Sigmoid colon (tissue), 7 donors: ENCODE data around the gene PPP1R18. TPM values are rescaled to one million over a fixed set of nuclear protein-coding genes. Genes with fewer than 3 reads are reported as not detected.

Source experiments
- DNase-seq: peaks from one replicate; pipeline ENCODE4 v3.0.0-alpha.2; 2019
- H3K27ac ChIP-seq, 4 donors: fragments of 200-600 bp; sonication (generic); one replicate each; pipeline ENCODE4 v1.5.1; 2016 to 2019; ENCODE audit warnings: mild to moderate bottlenecking in 1 of 4
- H3K27me3 ChIP-seq, 3 donors: fragments of 200-600 bp; sonication (generic); one replicate each; pipeline ENCODE4 v1.5.1; 2019; ENCODE audit warnings: mild to moderate bottlenecking in 1 of 3
- H3K36me3 ChIP-seq, 4 donors: fragments of 200-600 bp; sonication (generic); one replicate each; pipeline ENCODE4 v1.5.1; 2016 to 2019
- H3K4me1 ChIP-seq, 4 donors: fragments of 200-600 bp; sonication (generic); one replicate each; pipeline ENCODE4 v1.5.1; 2017 to 2019
- H3K4me3 ChIP-seq, 4 donors: fragments of 200-600 bp; sonication (generic); one replicate each; pipeline ENCODE4 v1.5.1; 2017 to 2019; ENCODE audit warnings: mild to moderate bottlenecking in 2 of 4, moderate library complexity in 1 of 4
- H3K9me3 ChIP-seq, 4 donors: fragments of 200-600 bp in 3 of 4; sonication (generic) in 3 of 4; one replicate each; pipeline versions ENCODE4 v1.5.1 to v1.6.1; 2013 to 2019
- EP300 ChIP-seq, 4 donors: sonication (generic); formaldehyde crosslinking; IDR thresholded peaks; one replicate each; pipeline ENCODE4 v1.6.1; 2017; ENCODE audit warnings: antibody characterized with exemption in 4 of 4
- POLR2A ChIP-seq, 2 donors: fragments of 450-650 bp; IDR thresholded peaks; one replicate each; pipeline ENCODE4 v1.6.1; 2016; ENCODE audit warnings: antibody characterized with exemption in 2 of 2, mild to moderate bottlenecking in 2 of 2, moderate library complexity in 2 of 2
- POLR2AphosphoS5 ChIP-seq, 4 donors: sonication (generic); formaldehyde crosslinking; IDR thresholded peaks; one replicate each; pipeline ENCODE4 v1.6.1; 2017; ENCODE audit warnings: antibody characterized with exemption in 4 of 4
- WGBS, 2 donors: extraction: QIAGEN DNeasy Blood & Tissue Kit; methylation state at CpG; one replicate each; pipeline ENCODE4 v1.1.7; 2013; 5-methylcytosine and 5-hydroxymethylcytosine counted together
- intact Hi-C: fragments of 100-400 bp; cut with DNase I; formaldehyde crosslinking; loops from one replicate; pipeline ENCODE4 v1.15.1; 2023
- polyA plus RNA-seq, 3 donors: library from polyadenylated mRNA; stranded (reverse); fragments of 200-250 nt; gene quantifications; one replicate each; pipeline ENCODE4 v1.2.3, GENCODE V29; 2013
- total RNA-seq, 4 donors: library from RNA; depleted of rRNA; stranded (reverse); fragments of >200 nt; gene quantifications; one replicate each; pipeline ENCODE4 v1.1.0, GENCODE V29; 2016
- TF ChIP-seq, protein P1 (sequence below), 4 experiments: fragments of 450-650 bp in 3 of 4; fragments of 200-600 bp in 1 of 4; IDR thresholded peaks; one replicate each; pipeline ENCODE4 v1.5.1; 2016 to 2019; ENCODE audit warnings: antibody characterized with exemption in 4 of 4, mild to moderate bottlenecking in 3 of 4, moderate library complexity in 2 of 4
- donor health status: healthy with polysubstance abuse.
- donor health status: Bipolar disorder and iron deficiency.
- donor health status: healthy.

The PPP1R18 gene
- total and polyA plus RNA-seq, 7 donors = 15.0 to 69.8 (median 33.2) TPM

GRCh38 chr6:30681766-30682142 lies 4.7 kb downstream of the PPP1R18 start:
- peaks cover 0 to 79% (median 72%) of the 10 kb centered on the region in 4 donors for H3K4me1 ChIP-seq
- TF ChIP-seq POLR2AphosphoS5 (IDR thresholded peaks at IDR 0.05) (no peak), EP300 (IDR thresholded peaks at IDR 0.05) (no peak), POLR2A (IDR thresholded peaks at IDR 0.05) (no peak)
- TF ChIP-seq, protein P1, sequence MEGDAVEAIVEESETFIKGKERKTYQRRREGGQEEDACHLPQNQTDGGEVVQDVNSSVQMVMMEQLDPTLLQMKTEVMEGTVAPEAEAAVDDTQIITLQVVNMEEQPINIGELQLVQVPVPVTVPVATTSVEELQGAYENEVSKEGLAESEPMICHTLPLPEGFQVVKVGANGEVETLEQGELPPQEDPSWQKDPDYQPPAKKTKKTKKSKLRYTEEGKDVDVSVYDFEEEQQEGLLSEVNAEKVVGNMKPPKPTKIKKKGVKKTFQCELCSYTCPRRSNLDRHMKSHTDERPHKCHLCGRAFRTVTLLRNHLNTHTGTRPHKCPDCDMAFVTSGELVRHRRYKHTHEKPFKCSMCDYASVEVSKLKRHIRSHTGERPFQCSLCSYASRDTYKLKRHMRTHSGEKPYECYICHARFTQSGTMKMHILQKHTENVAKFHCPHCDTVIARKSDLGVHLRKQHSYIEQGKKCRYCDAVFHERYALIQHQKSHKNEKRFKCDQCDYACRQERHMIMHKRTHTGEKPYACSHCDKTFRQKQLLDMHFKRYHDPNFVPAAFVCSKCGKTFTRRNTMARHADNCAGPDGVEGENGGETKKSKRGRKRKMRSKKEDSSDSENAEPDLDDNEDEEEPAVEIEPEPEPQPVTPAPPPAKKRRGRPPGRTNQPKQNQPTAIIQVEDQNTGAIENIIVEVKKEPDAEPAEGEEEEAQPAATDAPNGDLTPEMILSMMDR (IDR thresholded peaks at IDR 0.05) = no peak

GRCh38 chr6:30679765-30680535 lies 6.5 kb downstream of the PPP1R18 start:
- 66 to 74% methylated on average over 7 of the region's 7 CpGs for whole genome bisulfite sequencing, 2 donors
- H3K4me3 ChIP-seq = peak overlapping the region in 2 of 4 donors; percentile 63 to 79

More at GRCh38 chr6:30681766-30682142, 4.7 kb downstream of the PPP1R18 start:
- WGBS, 2 donors = 27 to 74% methylated on average over 4 of the region's 4 CpGs
- Histone ChIP-seq H3K9me3 (no peaks in the 10 kb centered on the region), H3K36me3 (peaks cover 7 to 32% (median 19%) of the 10 kb centered on the region in 4 donors), H3K27ac (peak overlapping the region; percentile 94 to 99 (median 98)), H3K27me3 (no peaks in the 10 kb centered on the region), H3K4me3 (peak overlapping the region; percentile 7 to 87 (median 71))
- intact Hi-C loops = loop anchor here (2.0 to 5.0 kb wide), 2 partner anchors 101 to 146 kb away; no protein-coding TSS in a partner anchor
- no peak for DNase-seq

GRCh38 chr6:30678964-30679726 lies 7.3 kb downstream of the PPP1R18 start:
- intact Hi-C loops = loop anchor here (1.0 to 2.0 kb wide), 2 partner anchors 43 to 198 kb away; no protein-coding TSS in a partner anchor
- no peaks in the 10 kb centered on the region for H3K9me3 ChIP-seq
- peaks cover 15 to 42% (median 28%) of the 10 kb centered on the region in 4 donors for H3K36me3 ChIP-seq
- H3K4me3 ChIP-seq = peak overlapping the region in 2 of 4 donors; percentile 63 to 79
- H3K27me3 ChIP-seq = no peaks in the 10 kb centered on the region
- peak; percentile 94 for DNase-seq
- 9% methylated on average over 31 of the region's 31 CpGs for WGBS, 2 donors
- H3K27ac ChIP-seq = peak overlapping the region; percentile 94 to 99 (median 98)
- peak in 2 of 4 donors; percentile 30 to 40 for TF ChIP-seq POLR2AphosphoS5 (IDR thresholded peaks at IDR 0.05)
- TF ChIP-seq, protein P1 (IDR thresholded peaks at IDR 0.05) = peak; percentile 92 to 98 (median 97)
- no peak for TF ChIP-seq EP300 (IDR thresholded peaks at IDR 0.05)
- H3K4me1 ChIP-seq = peaks cover 0 to 58% (median 53%) of the 10 kb centered on the region in 4 donors

More at GRCh38 chr6:30679765-30680535, 6.5 kb downstream of the PPP1R18 start:
- TF ChIP-seq POLR2A (IDR thresholded peaks at IDR 0.05) (no peak), POLR2AphosphoS5 (IDR thresholded peaks at IDR 0.05) (no peak), EP300 (IDR thresholded peaks at IDR 0.05) (no peak)
- TF ChIP-seq, protein P1 (IDR thresholded peaks at IDR 0.05) = no peak
- peaks cover 15 to 42% (median 28%) of the 10 kb centered on the region in 4 donors for H3K36me3 ChIP-seq
- intact Hi-C loops = loop anchor here (1.0 to 5.0 kb wide), 3 partner anchors 42 to 197 kb away; no protein-coding TSS in a partner anchor
- no peaks in the 10 kb centered on the region for H3K9me3 ChIP-seq
- H3K4me1 ChIP-seq = peaks cover 0 to 66% (median 61%) of the 10 kb centered on the region in 4 donors
- DNase-seq = no peak
- H3K27me3 ChIP-seq = no peaks in the 10 kb centered on the region
- H3K27ac ChIP-seq = peak overlapping the region; percentile 94 to 99 (median 98)

GRCh38 chr6:30676660-30677285 lies 9.7 kb downstream of the PPP1R18 start:
- Histone ChIP-seq H3K27ac (peak overlapping the region in 1 of 4 donors; percentile 29), H3K27me3 (no peaks in the 10 kb centered on the region), H3K36me3 (peaks cover 15 to 42% (median 28%) of the 10 kb centered on the region in 4 donors), H3K4me3 (no peak overlapping the region), H3K4me1 (peaks cover 0 to 50% (median 41%) of the 10 kb centered on the region in 4 donors), H3K9me3 (no peaks in the 10 kb centered on the region)
- TF ChIP-seq POLR2A (IDR thresholded peaks at IDR 0.05) (no peak), POLR2AphosphoS5 (IDR thresholded peaks at IDR 0.05) (no peak), EP300 (IDR thresholded peaks at IDR 0.05) (no peak)
- TF ChIP-seq, protein P1 (IDR thresholded peaks at IDR 0.05) = no peak
- no peak for DNase-seq
- 76 to 81% methylated on average over 10 of the region's 10 CpGs for WGBS, 2 donors
- intact Hi-C loops = no loop called here
